HepG2 (cell line): Measurements from ENCODE around the gene GLO1. TPM values are rescaled to one million over a fixed set of nuclear protein-coding genes. Genes with fewer than 3 reads are reported as not detected.

Experiments
- ATAC-seq: fragments of 200-7000 bp; cut with Tn5 transposase; 3 replicates; pipeline ENCODE4 v1.9.1; 2020; ENCODE audit warnings: mild to moderate bottlenecking, moderate library complexity
- BruUV-seq: library from RNA; stranded (reverse); fragments of 400-500 nt; replicated peaks from 2 replicates; lab custom pipeline; 2021; lab: Mats Ljungman, UMichigan
- CTCF ChIA-PET: fragments of 300-600 bp; formaldehyde crosslinking; extraction: SDS; loops from one replicate; lab custom pipeline; 2021; ENCODE audit warnings: low total read pairs, inconsistent platforms, low intra/inter-chr PET ratio; lab: Yijun Ruan, JAX
- POLR2A ChIA-PET: fragments of 350-600 bp; sonication (Branson Sonifier 250); formaldehyde crosslinking; loops from one replicate; lab custom pipeline; 2020; ENCODE audit warnings: antibody characterized with exemption, inconsistent platforms; lab: Yijun Ruan, JAX
- DNase-seq: peaks from one replicate; pipeline ENCODE4 v3.0.0-alpha.2; 2015; ENCODE audit warnings: low spot score
- FAIRE-seq: peaks from 3 replicates; lab custom pipeline; 2011; peaks lifted over from hg19 to GRCh38; lab: Jason Lieb, UNC
- H2AFZ ChIP-seq: one replicate; pipeline ENCODE4 v1.6.1; 2011; ENCODE audit warnings: low read length, inconsistent platforms
- H3K27ac ChIP-seq: fragments of 300-600 bp; 3 replicates; pipeline ENCODE4 v1.8.0; 2011; ENCODE audit warnings: mixed run types, mild to moderate bottlenecking, mixed read lengths, low read length, inconsistent platforms; ENCODE audit not compliant: insufficient read depth; ENCODE audit errors: extremely low read length
- H3K27me3 ChIP-seq, 2 experiments: fragments of 200-600 bp in 1 of 2; 2 replicates in 1 of 2; 3 replicates in 1 of 2; pipeline versions ENCODE4 v1.6.0 to v1.8.0; 2011; ENCODE audit warnings: low read length in 2 of 2, mild to moderate bottlenecking in 2 of 2, moderate library complexity in 2 of 2, inconsistent platforms in 1 of 2; ENCODE audit not compliant: insufficient read depth in 2 of 2, control insufficient read depth in 1 of 2
- H3K36me3 ChIP-seq, 2 experiments: fragments of 200-600 bp in 1 of 2; replicated peaks in 1 of 2; 2 replicates in 1 of 2; 3 replicates in 1 of 2; pipeline versions ENCODE4 v1.5.1 to v1.8.0; 2011; ENCODE audit warnings: low read length in 2 of 2, inconsistent platforms in 1 of 2; ENCODE audit not compliant: insufficient read depth in 2 of 2, control insufficient read depth in 1 of 2
- H3K4me1 ChIP-seq: 2 replicates; pipeline ENCODE4 v1.5.1; 2012; ENCODE audit warnings: low read length, inconsistent platforms; ENCODE audit not compliant: insufficient read depth
- H3K4me2 ChIP-seq: 2 replicates; pipeline ENCODE4 v1.6.0; 2011; ENCODE audit warnings: low read depth, low read length, inconsistent platforms
- H3K4me3 ChIP-seq, 3 experiments: fragments of 200-600 bp in 1 of 3; sonication (generic), shearing (Covaris generic) in 1 of 3; replicated peaks in 1 of 3; 2 replicates each; pipeline ENCODE4 v1.5.1; 2011 to 2016; ENCODE audit warnings: low read length in 3 of 3, inconsistent platforms in 2 of 3, low read depth in 2 of 3, mild to moderate bottlenecking in 2 of 3, control low read depth in 1 of 3, mixed read lengths in 1 of 3; ENCODE audit not compliant: insufficient read depth in 1 of 3
- H3K79me2 ChIP-seq: one replicate; pipeline ENCODE4 v1.6.1; 2011; ENCODE audit warnings: low read length, inconsistent platforms; ENCODE audit not compliant: insufficient read depth
- H3K9ac ChIP-seq: 2 replicates; pipeline ENCODE4 v1.6.0; 2011; ENCODE audit warnings: mild to moderate bottlenecking, low read depth, low read length, inconsistent platforms; ENCODE audit not compliant: insufficient read depth
- H3K9me3 ChIP-seq: 2 replicates; pipeline ENCODE4 v1.5.1; 2012; ENCODE audit warnings: mild to moderate bottlenecking, low read length
- H4K20me1 ChIP-seq: 2 replicates; pipeline ENCODE4 v1.6.0; 2011; ENCODE audit warnings: inconsistent platforms, mild to moderate bottlenecking, low read length, moderate library complexity; ENCODE audit not compliant: insufficient read depth
- CCAR2 ChIP-seq: fragments of 200-400 bp; formaldehyde crosslinking; optimal IDR thresholded peaks from 2 replicates; pipeline ENCODE3; 2018; ENCODE audit warnings: low read depth, mild to moderate bottlenecking, low read length, moderate library complexity
- GFI1 ChIP-seq: sonication (generic); formaldehyde crosslinking; IDR thresholded peaks from 2 replicates; pipeline ENCODE4 v1.5.0; 2020; ENCODE audit warnings: missing genetic modification reagents, mild to moderate bottlenecking, borderline replicate concordance
- HNRNPUL1 ChIP-seq: fragments of 200-400 bp; formaldehyde crosslinking; IDR thresholded peaks from 2 replicates; pipeline ENCODE4 v1.6.1; 2017; ENCODE audit warnings: low read depth, mild to moderate bottlenecking, low read length, moderate library complexity
- IRF2 ChIP-seq: IDR thresholded peaks from 2 replicates; pipeline ENCODE4 v1.6.1; 2018; ENCODE audit warnings: missing genetic modification reagents, missing compliant biosample characterization
- SAP130 ChIP-seq: IDR thresholded peaks from 2 replicates; pipeline ENCODE4 v1.6.1; 2016; ENCODE audit warnings: low read depth
- ZNF496 ChIP-seq: sonication (generic); formaldehyde crosslinking; IDR thresholded peaks from 2 replicates; pipeline ENCODE4 v1.8.1; 2023; ENCODE audit warnings: mild to moderate bottlenecking, moderate library complexity, missing genetic modification reagents; ENCODE audit not compliant: insufficient replicate concordance
- WGBS: methylation state at CpG from one replicate; pipeline ENCODE4 v1.1.6; 2017; ENCODE audit warnings: low lambda C conversion rate; 5-methylcytosine and 5-hydroxymethylcytosine counted together
- in situ Hi-C: cut with HindIII; loops from 2 replicates; pipeline ENCODE4 v1.10.0; 2017; ENCODE audit warnings: low pct_unique_long_range_greater_than_20kb; ENCODE audit not compliant: extremely low pct_ligation_motif_present
- intact Hi-C: fragments of 100-400 bp; cut with micrococcal nuclease; formaldehyde crosslinking; loops from one replicate; pipeline ENCODE4 v1.10.0; 2022; ENCODE audit not compliant: unreplicated experiment
- polyA plus RNA-seq, 8 experiments: library from polyadenylated mRNA; depleted of rRNA in 3 of 8; stranded (reverse) in 7 of 8; unstranded in 1 of 8; fragments of >200 nt; fragmentation: Illumina TruSeq in 4 of 8; extraction: Trizol in 4 of 8; gene quantifications; 2 replicates each; pipeline versions ENCODE4 v1.2.1 to v1.2.3, GENCODE V29; 2011 to 2016; ENCODE audit warnings: low read depth in 4 of 8, missing spikeins in 1 of 8, mixed read lengths in 1 of 8; ENCODE audit not compliant: insufficient read depth in 1 of 8
- total RNA-seq, 5 experiments: library from RNA; depleted of rRNA; stranded (reverse); fragments of >200 nt; fragmentation: Illumina TruSeq; extraction: Trizol; gene quantifications; 2 replicates each; pipeline ENCODE4 v1.2.3, GENCODE V29; 2016; ENCODE audit warnings: low read depth in 1 of 5
- TF ChIP-seq, protein P1 (sequence below): sonication (generic); formaldehyde crosslinking; IDR thresholded peaks from 2 replicates; pipeline ENCODE4 v1.5.0; 2020; ENCODE audit warnings: missing genetic modification reagents
- TF ChIP-seq, protein P2 (sequence below): sonication (generic); formaldehyde crosslinking; IDR thresholded peaks from 2 replicates; pipeline ENCODE4 v1.4.0; 2020; ENCODE audit warnings: missing genetic modification reagents, mild to moderate bottlenecking, borderline replicate concordance
- TF ChIP-seq, protein P3 (sequence below): sonication (generic); formaldehyde crosslinking; IDR thresholded peaks from 2 replicates; pipeline ENCODE4 v1.8.1; 2022; ENCODE audit warnings: mild to moderate bottlenecking, missing genetic modification reagents

Gene GLO1
- total and polyA plus RNA-seq, 2 of the 13 experiments (the other 11 are each of a cell fraction or from before 2014, with no cell fraction given), result 77.1 to 177 TPM

DNA sequence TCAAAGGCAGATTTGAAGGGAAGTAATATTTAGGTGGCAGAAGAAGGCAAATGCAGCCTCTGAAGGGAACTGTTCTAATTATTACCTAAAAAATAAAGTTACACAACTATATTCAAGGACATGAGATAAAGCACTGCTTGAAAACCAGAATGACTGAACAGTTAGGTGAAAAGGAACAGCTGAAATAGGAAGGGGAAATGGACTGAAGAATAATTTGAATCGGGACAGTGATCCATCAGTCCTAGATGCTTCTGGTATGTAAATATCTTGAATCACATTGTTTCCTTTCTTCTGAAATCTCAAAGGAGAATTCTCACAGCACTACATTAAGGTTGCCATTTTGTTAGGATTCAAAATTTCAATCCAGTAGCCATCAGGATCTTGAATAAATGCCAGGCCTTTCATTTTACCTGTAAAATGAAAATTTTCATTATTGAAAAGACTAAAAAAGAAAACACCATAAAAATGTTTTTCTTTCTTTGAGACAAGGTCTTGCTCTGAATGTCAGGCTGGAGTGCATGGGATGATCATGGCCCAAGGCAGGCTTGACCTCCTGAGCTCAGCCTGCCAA, 25.9 kb downstream of the GLO1 start:
- FAIRE-seq (no peak), DNase-seq (no peak), ATAC-seq (no peak)
- peak; percentile 90 for TF ChIP-seq CCAR2
- no peak for TF ChIP-seq GFI1 (CRISPR knock-in tag)
- Histone ChIP-seq H3K79me2 (no peaks in the 10 kb centered on the region), H3K36me3 (peaks cover 12 to 51% of the 10 kb centered on the region in 2 experiments), H3K9ac (no peak overlapping the region), H2AFZ (no peak overlapping the region), H3K27ac (no peak overlapping the region), H3K4me3 (no peak overlapping the region), H3K9me3 (no peaks in the 10 kb centered on the region), H3K4me1 (no peaks in the 10 kb centered on the region), H3K4me2 (no peak overlapping the region), H3K27me3 (no peaks in the 10 kb centered on the region), H4K20me1 (no peaks in the 10 kb centered on the region)
- intact Hi-C loops (no loop called here), in situ Hi-C loops (no loop called here)
- POLR2A ChIA-PET, result no interaction called here
- WGBS, result 100% methylated on average over 1 of the region's 1 CpG
- no TSS peak for BruUV-seq
- CTCF ChIA-PET, result no interaction called here

DNA sequence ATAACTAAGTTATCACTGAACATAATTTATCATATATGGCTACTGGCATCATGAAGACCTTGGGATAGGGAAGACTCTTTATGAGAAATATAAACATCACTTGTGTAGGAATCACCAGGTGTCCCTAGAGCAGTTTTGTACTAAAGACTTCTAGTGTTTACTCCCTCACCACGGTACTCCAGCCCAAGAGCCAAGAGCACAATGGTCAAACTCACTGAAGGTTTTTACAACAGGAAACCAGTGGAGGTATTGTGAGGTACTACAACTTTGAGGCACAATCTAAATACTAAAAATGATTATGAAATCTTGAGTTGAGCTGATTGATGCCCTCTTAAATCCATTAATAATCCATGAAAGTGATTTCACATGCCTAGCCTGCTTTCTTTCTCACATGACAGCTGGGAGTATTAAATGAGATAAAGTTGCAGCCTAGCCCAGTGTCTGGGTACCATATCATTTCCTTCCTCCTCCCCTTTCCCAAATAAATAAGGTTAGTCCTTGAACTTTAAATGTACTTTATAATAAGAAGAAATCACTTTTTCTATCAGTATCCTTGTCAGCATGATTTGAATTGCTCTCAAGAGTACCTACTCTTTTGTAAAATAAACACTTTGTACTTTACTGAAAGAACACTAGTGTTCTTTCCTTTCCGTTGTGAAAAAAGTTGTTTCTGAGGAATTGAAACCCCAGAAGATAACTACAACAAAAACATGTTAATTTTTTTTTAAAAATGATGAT, 26.5 kb downstream of the GLO1 start:
- no peaks in the 10 kb centered on the region for H3K27me3 ChIP-seq
- H3K79me2 ChIP-seq, result no peaks in the 10 kb centered on the region
- peaks cover 10 to 44% of the 10 kb centered on the region in 2 experiments for H3K36me3 ChIP-seq
- BruUV-seq, result TSS peak; percentile 51
- no peak overlapping the region for H3K9ac ChIP-seq
- H3K4me3 ChIP-seq, result no peak overlapping the region
- 99% methylated on average over 2 of the region's 2 CpGs for WGBS
- DNase-seq, result no peak
- ATAC-seq, result no peak
- ChIA-PET CTCF (no interaction called here), POLR2A (no interaction called here)
- H3K9me3 ChIP-seq, result no peaks in the 10 kb centered on the region
- intact Hi-C loops (no loop called here), in situ Hi-C loops (no loop called here)
- no peak for FAIRE-seq
- no peaks in the 10 kb centered on the region for H3K4me1 ChIP-seq
- no peaks in the 10 kb centered on the region for H4K20me1 ChIP-seq
- no peak overlapping the region for H3K27ac ChIP-seq
- H3K4me2 ChIP-seq, result no peak overlapping the region
- no peak overlapping the region for H2AFZ ChIP-seq
- TF ChIP-seq, protein P1, sequence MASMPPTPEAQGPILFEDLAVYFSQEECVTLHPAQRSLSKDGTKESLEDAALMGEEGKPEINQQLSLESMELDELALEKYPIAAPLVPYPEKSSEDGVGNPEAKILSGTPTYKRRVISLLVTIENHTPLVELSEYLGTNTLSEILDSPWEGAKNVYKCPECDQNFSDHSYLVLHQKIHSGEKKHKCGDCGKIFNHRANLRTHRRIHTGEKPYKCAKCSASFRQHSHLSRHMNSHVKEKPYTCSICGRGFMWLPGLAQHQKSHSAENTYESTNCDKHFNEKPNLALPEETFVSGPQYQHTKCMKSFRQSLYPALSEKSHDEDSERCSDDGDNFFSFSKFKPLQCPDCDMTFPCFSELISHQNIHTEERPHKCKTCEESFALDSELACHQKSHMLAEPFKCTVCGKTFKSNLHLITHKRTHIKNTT, result no peak
- TF ChIP-seq ZNF496 (CRISPR knock-in tag) (no peak), IRF2 (CRISPR knock-in tag) (no peak), HNRNPUL1 (no peak), SAP130 (no peak)
- TF ChIP-seq, protein P2, sequence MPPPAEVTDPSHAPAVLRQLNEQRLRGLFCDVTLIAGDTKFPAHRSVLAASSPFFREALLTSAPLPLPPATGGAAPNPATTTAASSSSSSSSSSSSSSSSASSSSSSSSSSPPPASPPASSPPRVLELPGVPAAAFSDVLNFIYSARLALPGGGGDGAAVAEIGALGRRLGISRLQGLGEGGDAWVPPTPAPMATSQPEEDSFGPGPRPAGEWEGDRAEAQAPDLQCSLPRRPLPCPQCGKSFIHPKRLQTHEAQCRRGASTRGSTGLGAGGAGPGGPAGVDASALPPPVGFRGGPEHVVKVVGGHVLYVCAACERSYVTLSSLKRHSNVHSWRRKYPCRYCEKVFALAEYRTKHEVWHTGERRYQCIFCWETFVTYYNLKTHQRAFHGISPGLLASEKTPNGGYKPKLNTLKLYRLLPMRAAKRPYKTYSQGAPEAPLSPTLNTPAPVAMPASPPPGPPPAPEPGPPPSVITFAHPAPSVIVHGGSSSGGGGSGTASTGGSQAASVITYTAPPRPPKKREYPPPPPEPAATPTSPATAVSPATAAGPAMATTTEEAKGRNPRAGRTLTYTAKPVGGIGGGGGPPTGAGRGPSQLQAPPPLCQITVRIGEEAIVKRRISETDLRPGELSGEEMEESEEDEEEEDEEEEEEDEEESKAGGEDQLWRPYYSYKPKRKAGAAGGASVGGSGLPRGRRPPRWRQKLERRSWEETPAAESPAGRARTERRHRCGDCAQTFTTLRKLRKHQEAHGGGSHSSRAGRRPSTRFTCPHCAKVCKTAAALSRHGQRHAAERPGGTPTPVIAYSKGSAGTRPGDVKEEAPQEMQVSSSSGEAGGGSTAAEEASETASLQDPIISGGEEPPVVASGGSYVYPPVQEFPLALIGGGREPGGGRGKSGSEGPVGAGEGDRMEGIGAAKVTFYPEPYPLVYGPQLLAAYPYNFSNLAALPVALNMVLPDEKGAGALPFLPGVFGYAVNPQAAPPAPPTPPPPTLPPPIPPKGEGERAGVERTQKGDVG, result no peak
- TF ChIP-seq, protein P3, sequence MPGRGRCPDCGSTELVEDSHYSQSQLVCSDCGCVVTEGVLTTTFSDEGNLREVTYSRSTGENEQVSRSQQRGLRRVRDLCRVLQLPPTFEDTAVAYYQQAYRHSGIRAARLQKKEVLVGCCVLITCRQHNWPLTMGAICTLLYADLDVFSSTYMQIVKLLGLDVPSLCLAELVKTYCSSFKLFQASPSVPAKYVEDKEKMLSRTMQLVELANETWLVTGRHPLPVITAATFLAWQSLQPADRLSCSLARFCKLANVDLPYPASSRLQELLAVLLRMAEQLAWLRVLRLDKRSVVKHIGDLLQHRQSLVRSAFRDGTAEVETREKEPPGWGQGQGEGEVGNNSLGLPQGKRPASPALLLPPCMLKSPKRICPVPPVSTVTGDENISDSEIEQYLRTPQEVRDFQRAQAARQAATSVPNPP (CRISPR knock-in tag), result no peak
